GM21529 (cell line): ENCODE results near the gene GALNT16.
"Not testable (repeated sequence)": the region's sequence is repeated elsewhere in the genome, so short reads cannot be mapped to it uniquely, and the experiment has no call there.

Experiments used
- ATAC-seq: cut with Tn5 transposase; IDR thresholded peaks from one replicate; pipeline ENCODE4 v1.9.1; 2021; ENCODE audit not compliant: unreplicated experiment

Gene GALNT16

GRCh38 chr14:69259168-69259526 lies 811 bp upstream of the GALNT16 start:
- ATAC-seq, result no peak

- ATAC-seq, result no peak
Observed at GRCh38 chr14:69260190-69260860, 367 bp downstream of the GALNT16 start.

GRCh38 chr14:69260861-69261564 lies 1.1 kb downstream of the GALNT16 start:
- ATAC-seq, result peak; percentile 57

GRCh38 chr14:69261761-69262331 lies 1.9 kb downstream of the GALNT16 start:
- ATAC-seq, result no peak

- ATAC-seq, result no peak
Observed at GRCh38 chr14:69262516-69262915, 2.6 kb downstream of the GALNT16 start.

- no peak for ATAC-seq
Observed at GRCh38 chr14:69263364-69263763, 3.4 kb downstream of the GALNT16 start.

GRCh38 chr14:69263771-69264170 lies 3.8 kb downstream of the GALNT16 start:
- ATAC-seq, result no peak

- ATAC-seq, result no peak
Observed at GRCh38 chr14:69266572-69267345, 6.8 kb downstream of the GALNT16 start.

GRCh38 chr14:69267492-69267891 lies 7.5 kb downstream of the GALNT16 start:
- no peak for ATAC-seq

- ATAC-seq, result no peak
Observed at GRCh38 chr14:69268223-69268622, 8.3 kb downstream of the GALNT16 start.

GRCh38 chr14:69268763-69269162 lies 8.8 kb downstream of the GALNT16 start:
- no peak for ATAC-seq

GRCh38 chr14:69269381-69269780 lies 9.4 kb downstream of the GALNT16 start:
- no peak for ATAC-seq

GRCh38 chr14:69270097-69270496 lies 10.1 kb downstream of the GALNT16 start:
- no peak for ATAC-seq

- ATAC-seq, result no peak
Observed at GRCh38 chr14:69270795-69271708, 11.1 kb downstream of the GALNT16 start.

GRCh38 chr14:69274321-69274720 lies 14.4 kb downstream of the GALNT16 start:
- no peak for ATAC-seq

- no peak for ATAC-seq
Observed at GRCh38 chr14:69275331-69275730, 15.4 kb downstream of the GALNT16 start.

- not testable (repeated sequence) for ATAC-seq
Observed at GRCh38 chr14:69277356-69277755, 17.4 kb downstream of the GALNT16 start.

GRCh38 chr14:69280746-69281291 lies 20.9 kb downstream of the GALNT16 start:
- ATAC-seq, result no peak

GRCh38 chr14:69281450-69282169 lies 21.7 kb downstream of the GALNT16 start:
- no peak for ATAC-seq

- ATAC-seq, result no peak
Observed at GRCh38 chr14:69282448-69282847, 22.5 kb downstream of the GALNT16 start.
